ENCODE data around the gene LRP5. TPM values are rescaled to one million over a fixed set of nuclear protein-coding genes. Genes with fewer than 3 reads are reported as not detected.
A peak's percentile ranks its signal among the peaks of the same experiment; 100 is the strongest.
"Not testable (repeated sequence)": the region's sequence is repeated elsewhere in the genome, so short reads cannot be mapped to it uniquely, and the experiment has no call there.

Gene LRP5
- total and polyA plus RNA-seq, 2 donors = 10.1 to 22.1 TPM

GRCh38 chr11:68392822-68393221, 80.4 kb downstream of the LRP5 start:
- Histone ChIP-seq H3K4me3 (ENCODE audit: low read length in 2 of 2) (no peak overlapping the region), H3K9me3 (ENCODE audit: control insufficient read depth in 2 of 2, insufficient read depth in 1 of 2, low read length in 1 of 2) (no peaks in the 10 kb centered on the region), H3K27ac (ENCODE audit: low read depth in 1 of 2, low read length in 1 of 2) (no peak overlapping the region), H3K4me1 (ENCODE audit: control insufficient read depth in 2 of 2, insufficient read depth in 2 of 2, low read length in 2 of 2) (no peaks in the 10 kb centered on the region), H3K27me3 (ENCODE audit: control insufficient read depth in 2 of 2, insufficient read depth in 1 of 2, low read length in 1 of 2) (no peaks in the 10 kb centered on the region), H3K36me3 (ENCODE audit: control insufficient read depth in 2 of 2, insufficient read depth in 2 of 2, low read length in 1 of 2) (peaks cover 22 to 41% of the 10 kb centered on the region in 2 donors)
- no peak for DNase-seq (ENCODE audit: low read depth in 6 of 9, low spot score in 9 of 9)
- 99% methylated on average over 7 of the region's 7 CpGs for WGBS

DNA sequence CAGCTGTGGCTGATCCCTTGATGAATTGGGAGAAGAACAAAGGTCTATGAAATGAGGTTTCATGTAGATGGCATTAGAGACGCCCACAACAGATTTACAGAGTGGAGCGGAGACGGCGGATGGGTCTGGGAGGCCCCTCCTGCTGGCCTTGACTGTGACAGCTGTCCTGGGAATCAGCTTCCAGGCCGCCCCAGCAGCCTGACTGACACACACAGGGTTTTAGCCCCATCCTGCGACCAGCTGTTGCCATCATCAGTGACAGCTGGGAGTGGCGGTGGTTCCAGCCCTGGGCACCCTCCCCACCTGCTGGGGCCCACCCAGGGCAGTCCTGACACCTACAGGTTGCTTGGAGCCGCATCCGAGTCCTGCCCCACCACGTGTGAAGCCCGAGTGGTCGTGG, 84.1 kb downstream of the LRP5 start:
- Histone ChIP-seq H3K36me3 (ENCODE audit: control insufficient read depth in 2 of 2, insufficient read depth in 2 of 2, low read length in 1 of 2) (peaks cover 5 to 11% of the 10 kb centered on the region in 2 donors), H3K4me3 (ENCODE audit: low read length in 2 of 2) (no peak overlapping the region), H3K27me3 (ENCODE audit: control insufficient read depth in 2 of 2, insufficient read depth in 1 of 2, low read length in 1 of 2) (no peaks in the 10 kb centered on the region), H3K9me3 (ENCODE audit: control insufficient read depth in 2 of 2, insufficient read depth in 1 of 2, low read length in 1 of 2) (no peaks in the 10 kb centered on the region), H3K27ac (ENCODE audit: low read depth in 1 of 2, low read length in 1 of 2) (no peak overlapping the region), H3K4me1 (ENCODE audit: control insufficient read depth in 2 of 2, insufficient read depth in 2 of 2, low read length in 2 of 2) (peaks cover 0 to 14% of the 10 kb centered on the region in 2 donors)
- WGBS = 94% methylated on average over 12 of the region's 12 CpGs
- no peak for DNase-seq (ENCODE audit: low read depth in 6 of 9, low spot score in 9 of 9)

DNA sequence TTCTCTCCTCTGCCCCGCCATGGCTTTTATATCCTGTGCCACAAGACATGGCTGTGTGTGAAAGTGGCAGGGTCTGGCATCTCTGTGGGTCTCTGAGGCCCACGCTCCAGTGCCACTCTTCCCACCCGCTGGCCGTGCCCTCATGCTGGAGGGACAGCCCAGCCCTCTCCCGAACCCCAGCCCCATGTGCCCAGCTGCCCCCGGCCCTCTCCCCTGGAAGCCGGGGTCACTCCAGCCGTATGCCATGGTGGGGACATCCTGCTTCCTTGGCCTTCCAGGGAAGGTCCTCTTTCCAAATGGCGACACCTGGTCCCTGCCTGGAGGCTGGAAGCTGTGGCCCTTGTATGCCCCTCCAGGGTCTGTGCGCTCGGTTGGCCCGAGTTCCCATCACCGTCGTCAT, 84.9 kb downstream of the LRP5 start:
- Histone ChIP-seq H3K4me1 (ENCODE audit: control insufficient read depth in 2 of 2, insufficient read depth in 2 of 2, low read length in 2 of 2) (peaks cover 0 to 14% of the 10 kb centered on the region in 2 donors), H3K4me3 (ENCODE audit: low read length in 2 of 2) (no peak overlapping the region), H3K9me3 (ENCODE audit: control insufficient read depth in 2 of 2, insufficient read depth in 1 of 2, low read length in 1 of 2) (no peaks in the 10 kb centered on the region), H3K27me3 (ENCODE audit: control insufficient read depth in 2 of 2, insufficient read depth in 1 of 2, low read length in 1 of 2) (no peaks in the 10 kb centered on the region), H3K36me3 (ENCODE audit: control insufficient read depth in 2 of 2, insufficient read depth in 2 of 2, low read length in 1 of 2) (peaks cover 4 to 7% of the 10 kb centered on the region in 2 donors), H3K27ac (ENCODE audit: low read depth in 1 of 2, low read length in 1 of 2) (no peak overlapping the region)
- no peak for DNase-seq (ENCODE audit: low read depth in 6 of 9, low spot score in 9 of 9)
- 98% methylated on average over 14 of the region's 14 CpGs for whole genome bisulfite sequencing

- no peaks in the 10 kb centered on the region for H3K27me3 ChIP-seq (ENCODE audit: control insufficient read depth in 2 of 2, insufficient read depth in 1 of 2, low read length in 1 of 2)
- DNase-seq (ENCODE audit: low read depth in 6 of 9, low spot score in 9 of 9) = no peak
- peak overlapping the region in 1 of 2 donors; percentile 69 for H3K27ac ChIP-seq (ENCODE audit: low read depth in 1 of 2, low read length in 1 of 2)
- H3K9me3 ChIP-seq (ENCODE audit: control insufficient read depth in 2 of 2, insufficient read depth in 1 of 2, low read length in 1 of 2) = no peaks in the 10 kb centered on the region
- 91% methylated on average over 17 of the region's 17 CpGs for WGBS
- peaks cover 12 to 15% of the 10 kb centered on the region in 2 donors for H3K36me3 ChIP-seq (ENCODE audit: control insufficient read depth in 2 of 2, insufficient read depth in 2 of 2, low read length in 1 of 2)
- no peak overlapping the region for H3K4me3 ChIP-seq (ENCODE audit: low read length in 2 of 2)
- H3K4me1 ChIP-seq (ENCODE audit: control insufficient read depth in 2 of 2, insufficient read depth in 2 of 2, low read length in 2 of 2) = peaks cover 0 to 14% of the 10 kb centered on the region in 2 donors
These were observed 86.8 kb downstream of the LRP5 start for GRCh38 chr11:68398995-68399851.

DNA sequence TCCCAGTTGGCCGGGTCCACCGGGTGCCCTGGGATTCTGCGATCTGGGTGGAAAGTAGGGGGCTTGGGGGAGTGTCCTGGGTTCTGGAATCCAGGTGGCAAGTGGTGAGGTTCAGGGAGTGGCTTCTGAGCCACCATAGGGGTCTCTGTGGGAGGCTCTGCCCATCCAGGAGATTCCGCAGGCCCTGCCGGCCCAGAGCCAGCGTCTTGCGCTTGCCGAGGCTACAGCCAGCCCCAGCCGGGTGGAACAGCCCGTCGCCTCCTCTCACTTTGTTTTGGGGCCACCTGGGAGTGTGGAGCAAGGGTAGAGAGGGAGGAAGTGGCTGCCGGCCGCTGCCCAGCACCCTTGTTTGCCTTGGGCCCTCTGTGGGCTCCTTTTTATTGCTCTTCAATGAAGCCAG, 87.5 kb downstream of the LRP5 start:
- peak overlapping the region; percentile 21 to 69 for H3K27ac ChIP-seq (ENCODE audit: low read depth in 1 of 2, low read length in 1 of 2)
- WGBS = 94% methylated on average over 13 of the region's 13 CpGs
- no peaks in the 10 kb centered on the region for H3K9me3 ChIP-seq (ENCODE audit: control insufficient read depth in 2 of 2, insufficient read depth in 1 of 2, low read length in 1 of 2)
- DNase-seq (ENCODE audit: low read depth in 6 of 9, low spot score in 9 of 9) = no peak
- H3K36me3 ChIP-seq (ENCODE audit: control insufficient read depth in 2 of 2, insufficient read depth in 2 of 2, low read length in 1 of 2) = peaks cover 14 to 15% of the 10 kb centered on the region in 2 donors
- H3K4me1 ChIP-seq (ENCODE audit: control insufficient read depth in 2 of 2, insufficient read depth in 2 of 2, low read length in 2 of 2) = peaks cover 0 to 14% of the 10 kb centered on the region in 2 donors
- H3K27me3 ChIP-seq (ENCODE audit: control insufficient read depth in 2 of 2, insufficient read depth in 1 of 2, low read length in 1 of 2) = no peaks in the 10 kb centered on the region
- H3K4me3 ChIP-seq (ENCODE audit: low read length in 2 of 2) = no peak overlapping the region

DNA sequence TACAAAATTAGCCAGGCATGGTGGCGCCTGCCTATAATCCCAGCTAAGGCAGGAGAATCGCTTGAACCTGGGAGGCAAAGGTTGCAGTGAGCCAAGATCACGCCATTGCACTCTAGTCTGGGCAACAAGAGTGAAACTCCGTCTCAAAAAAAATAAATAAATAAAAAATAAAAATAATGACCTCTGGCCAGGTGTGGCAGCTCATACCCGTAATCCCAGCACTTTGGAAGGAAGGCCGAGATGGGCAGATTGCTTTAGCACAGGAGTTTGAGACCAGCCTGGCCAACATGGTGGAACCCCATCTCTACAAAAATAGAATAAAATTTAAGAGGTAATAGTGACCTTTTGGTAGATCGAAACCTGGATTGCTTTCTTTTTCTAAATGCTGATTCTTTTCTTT, 88.2 kb downstream of the LRP5 start:
- Histone ChIP-seq H3K36me3 (ENCODE audit: control insufficient read depth in 2 of 2, insufficient read depth in 2 of 2, low read length in 1 of 2) (peaks cover 14 to 15% of the 10 kb centered on the region in 2 donors), H3K4me1 (ENCODE audit: control insufficient read depth in 2 of 2, insufficient read depth in 2 of 2, low read length in 2 of 2) (peaks cover 0 to 14% of the 10 kb centered on the region in 2 donors)
- H3K27me3 ChIP-seq (ENCODE audit: control insufficient read depth in 2 of 2, insufficient read depth in 1 of 2, low read length in 1 of 2); H3K9me3 ChIP-seq (ENCODE audit: control insufficient read depth in 2 of 2, insufficient read depth in 1 of 2, low read length in 1 of 2); DNase-seq (ENCODE audit: low read depth in 6 of 9, low spot score in 9 of 9); H3K4me3 ChIP-seq (ENCODE audit: low read length in 2 of 2); H3K27ac ChIP-seq (ENCODE audit: low read depth in 1 of 2, low read length in 1 of 2): not testable (repeated sequence)
- WGBS = 99% methylated on average over 7 of the region's 7 CpGs

DNA sequence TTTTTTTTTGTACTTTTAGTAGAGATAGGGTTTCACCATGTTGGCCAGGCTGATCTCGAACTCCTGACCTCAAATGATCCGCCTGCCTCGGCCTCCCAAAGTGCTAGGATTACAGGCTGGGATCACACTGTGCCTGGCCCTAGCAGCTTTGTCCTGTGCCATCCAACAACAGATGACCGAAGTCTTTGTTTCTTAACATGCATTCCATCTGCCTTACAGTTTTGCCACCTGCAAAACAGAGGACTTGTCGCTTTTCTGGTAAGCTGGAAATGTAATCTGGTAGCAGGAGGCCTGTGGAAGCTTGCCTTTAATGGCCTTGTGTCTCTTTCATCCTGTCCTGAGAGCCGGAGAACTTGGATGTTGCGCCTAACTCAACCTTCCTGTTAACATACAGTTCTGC, 89.5 kb downstream of the LRP5 start:
- H3K4me3 ChIP-seq (ENCODE audit: low read length in 2 of 2) = no peak overlapping the region
- H3K36me3 ChIP-seq (ENCODE audit: control insufficient read depth in 2 of 2, insufficient read depth in 2 of 2, low read length in 1 of 2) = peaks cover 19 to 22% of the 10 kb centered on the region in 2 donors
- WGBS = 95% methylated on average over 7 of the region's 7 CpGs
- no peak overlapping the region for H3K27ac ChIP-seq (ENCODE audit: low read depth in 1 of 2, low read length in 1 of 2)
- no peak for DNase-seq (ENCODE audit: low read depth in 6 of 9, low spot score in 9 of 9)
- H3K4me1 ChIP-seq (ENCODE audit: control insufficient read depth in 2 of 2, insufficient read depth in 2 of 2, low read length in 2 of 2) = peaks cover 0 to 14% of the 10 kb centered on the region in 2 donors
- H3K27me3 ChIP-seq (ENCODE audit: control insufficient read depth in 2 of 2, insufficient read depth in 1 of 2, low read length in 1 of 2) = no peaks in the 10 kb centered on the region
- H3K9me3 ChIP-seq (ENCODE audit: control insufficient read depth in 2 of 2, insufficient read depth in 1 of 2, low read length in 1 of 2) = no peaks in the 10 kb centered on the region

DNA sequence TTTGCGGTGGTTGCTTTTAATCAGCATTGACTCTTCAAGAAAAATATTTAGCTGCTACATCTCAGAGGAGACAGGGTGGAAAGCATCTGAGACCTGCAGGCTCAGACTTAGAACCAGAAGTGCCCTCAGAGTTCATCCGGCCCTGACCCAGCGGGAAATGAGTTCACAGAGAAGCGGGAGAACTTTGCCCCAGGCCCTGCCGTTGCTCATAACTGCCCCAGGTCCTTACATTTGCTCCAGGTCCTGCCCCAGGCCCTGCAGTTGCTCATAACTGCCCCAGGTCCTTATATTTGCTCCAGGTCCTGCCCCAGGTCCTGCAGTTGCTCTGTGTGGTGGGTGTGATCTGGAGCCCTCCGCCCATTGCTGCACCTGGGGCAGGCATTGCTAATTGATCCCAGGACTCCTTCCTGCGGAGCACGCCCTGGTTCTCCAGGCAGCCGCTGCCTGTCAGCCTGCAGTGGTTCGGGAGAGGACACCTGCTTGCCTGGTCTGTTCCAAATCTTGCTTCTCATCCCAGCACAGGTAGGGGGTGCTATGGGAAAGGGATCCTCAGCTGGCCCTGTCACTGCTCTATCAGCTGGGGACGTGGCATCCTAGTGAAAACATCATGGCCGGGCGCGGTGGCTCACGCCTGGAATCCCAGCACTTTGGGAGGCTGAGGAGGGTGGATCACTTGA, 90.1 kb downstream of the LRP5 start:
- 97% methylated on average over 15 of the region's 15 CpGs for WGBS
- DNase-seq (ENCODE audit: low read depth in 6 of 9, low spot score in 9 of 9) = no peak
- Histone ChIP-seq H3K4me3 (ENCODE audit: low read length in 2 of 2) (no peak overlapping the region), H3K4me1 (ENCODE audit: control insufficient read depth in 2 of 2, insufficient read depth in 2 of 2, low read length in 2 of 2) (peaks cover 0 to 14% of the 10 kb centered on the region in 2 donors), H3K36me3 (ENCODE audit: control insufficient read depth in 2 of 2, insufficient read depth in 2 of 2, low read length in 1 of 2) (peaks cover 19 to 20% of the 10 kb centered on the region in 2 donors), H3K27ac (ENCODE audit: low read depth in 1 of 2, low read length in 1 of 2) (no peak overlapping the region), H3K9me3 (ENCODE audit: control insufficient read depth in 2 of 2, insufficient read depth in 1 of 2, low read length in 1 of 2) (no peaks in the 10 kb centered on the region), H3K27me3 (ENCODE audit: control insufficient read depth in 2 of 2, insufficient read depth in 1 of 2, low read length in 1 of 2) (no peaks in the 10 kb centered on the region)

GRCh38 chr11:68403424-68403823, 91.0 kb downstream of the LRP5 start:
- H3K27ac ChIP-seq (ENCODE audit: low read depth in 1 of 2, low read length in 1 of 2) = no peak overlapping the region
- H3K4me1 ChIP-seq (ENCODE audit: control insufficient read depth in 2 of 2, insufficient read depth in 2 of 2, low read length in 2 of 2) = peaks cover 0 to 9% of the 10 kb centered on the region in 2 donors
- H3K9me3 ChIP-seq (ENCODE audit: control insufficient read depth in 2 of 2, insufficient read depth in 1 of 2, low read length in 1 of 2) = no peaks in the 10 kb centered on the region
- H3K36me3 ChIP-seq (ENCODE audit: control insufficient read depth in 2 of 2, insufficient read depth in 2 of 2, low read length in 1 of 2) = peaks cover 20% of the 10 kb centered on the region in 2 donors
- WGBS = 99% methylated on average over 18 of the region's 18 CpGs
- DNase-seq (ENCODE audit: low read depth in 6 of 9, low spot score in 9 of 9) = no peak
- H3K27me3 ChIP-seq (ENCODE audit: control insufficient read depth in 2 of 2, insufficient read depth in 1 of 2, low read length in 1 of 2) = no peaks in the 10 kb centered on the region
- H3K4me3 ChIP-seq (ENCODE audit: low read length in 2 of 2) = no peak overlapping the region
